OCI-LY7 (cell line): ENCODE data around the gene STK26. TPM values are rescaled to one million over a fixed set of nuclear protein-coding genes. Genes with fewer than 3 reads are reported as not detected.

Experiments
- Bru-seq: library from RNA; stranded (reverse); fragments of 400-500 nt; gene quantifications from one replicate; lab custom pipeline; 2021; lab: Mats Ljungman, UMichigan
- BruChase-seq, 2 experiments: library from RNA; stranded (reverse); fragments of 400-500 nt; gene quantifications; one replicate each; lab custom pipeline; 2021; lab: Mats Ljungman, UMichigan
- BruUV-seq: library from RNA; stranded (reverse); fragments of 400-500 nt; replicated peaks from 2 replicates; lab custom pipeline; 2021; lab: Mats Ljungman, UMichigan
- CTCF ChIA-PET: fragments of 300-600 bp; sonication (Branson Sonifier 250); formaldehyde crosslinking; loops from one replicate; lab custom pipeline; 2022; ENCODE audit warnings: antibody characterized with exemption; ENCODE audit not compliant: unreplicated experiment; lab: Charles Lee
- POLR2A ChIA-PET: fragments of 300-600 bp; sonication (Branson Sonifier 250); formaldehyde crosslinking; loops from one replicate; lab custom pipeline; 2022; ENCODE audit warnings: antibody characterized with exemption; lab: Charles Lee
- DNase-seq: peaks from one replicate; pipeline ENCODE4 v3.0.0-alpha.2; 2015; ENCODE audit warnings: low spot score
- H2AFZ ChIP-seq: fragments of 200-600 bp; sonication (generic), shearing (Covaris generic); 2 replicates; pipeline ENCODE4 v1.6.1; 2014; ENCODE audit warnings: mild to moderate bottlenecking, antibody characterized with exemption, low read length, moderate library complexity
- H3K27ac ChIP-seq: fragments of 200-600 bp; sonication (generic); 2 replicates; pipeline ENCODE4 v1.5.1; 2014; ENCODE audit warnings: mixed run types, low read depth, mild to moderate bottlenecking, moderate library complexity, low read length, inconsistent platforms; ENCODE audit not compliant: poor library complexity, severe bottlenecking
- H3K36me3 ChIP-seq: fragments of 200-600 bp; sonication (generic); 2 replicates; pipeline ENCODE4 v1.6.1; 2014; ENCODE audit warnings: mild to moderate bottlenecking, antibody characterized with exemption, low read length, moderate library complexity, mixed read lengths; ENCODE audit not compliant: insufficient read depth
- H3K4me1 ChIP-seq: fragments of 200-600 bp; sonication (generic); 2 replicates; pipeline ENCODE4 v1.5.1; 2014; ENCODE audit warnings: mild to moderate bottlenecking, low read length; ENCODE audit not compliant: insufficient read depth, poor library complexity, severe bottlenecking
- H3K4me2 ChIP-seq: fragments of 200-600 bp; sonication (generic); 2 replicates; pipeline ENCODE4 v1.6.1; 2014; ENCODE audit warnings: mild to moderate bottlenecking, low read length
- H3K4me3 ChIP-seq: fragments of 200-600 bp; sonication (generic); 2 replicates; pipeline ENCODE4 v1.5.1; 2014; ENCODE audit warnings: mild to moderate bottlenecking, low read depth, low read length; ENCODE audit not compliant: poor library complexity, severe bottlenecking
- H3K79me2 ChIP-seq: fragments of 200-600 bp; sonication (generic); 2 replicates; pipeline ENCODE4 v1.6.1; 2016; ENCODE audit warnings: low read depth, mild to moderate bottlenecking, low read length, moderate library complexity, mixed read lengths; ENCODE audit not compliant: insufficient read depth
- H3K9me2 ChIP-seq: fragments of 200-600 bp; sonication (generic); 2 replicates; pipeline ENCODE4 v1.6.1; 2016; ENCODE audit warnings: mild to moderate bottlenecking, low read length, mixed read lengths; ENCODE audit not compliant: insufficient read depth
- H3K9me3 ChIP-seq: fragments of 200-600 bp; sonication (generic); 2 replicates; pipeline ENCODE4 v1.6.1; 2014; ENCODE audit warnings: mild to moderate bottlenecking, mixed run types, low read length, mixed read lengths
- H4K20me1 ChIP-seq: fragments of 200-600 bp; sonication (generic); 2 replicates; pipeline ENCODE4 v1.6.1; 2014; ENCODE audit warnings: mild to moderate bottlenecking, antibody characterized with exemption, low read length, moderate library complexity, mixed read lengths; ENCODE audit not compliant: insufficient read depth
- EZH2phosphoT487 ChIP-seq: fragments of 200-600 bp; sonication (generic); IDR thresholded peaks from 2 replicates; pipeline ENCODE4 v1.6.1; 2018; ENCODE audit warnings: low read depth, borderline replicate concordance, mild to moderate bottlenecking, mixed run types, antibody characterized with exemption, low read length, moderate library complexity, mixed read lengths
- intact Hi-C: fragments of 100-400 bp; cut with micrococcal nuclease; formaldehyde crosslinking; loops from one replicate; pipeline ENCODE4 v1.10.0; 2022; ENCODE audit not compliant: unreplicated experiment
- long read RNA-seq: library from polyadenylated mRNA; stranded (forward); transcript quantifications from one replicate; pipeline ENCODE4 v2.0.0, GENCODE V29; 2022
- total RNA-seq, 2 experiments: library from RNA; depleted of rRNA in 1 of 2; stranded (reverse); fragments of >200 nt in 1 of 2; shearing (Covaris generic) in 1 of 2; gene quantifications; 2 replicates each; pipeline ENCODE4 v1.2.3, GENCODE V29; 2014 to 2022
- TF ChIP-seq, protein P1 (sequence below): fragments of 200-600 bp; sonication (generic); conservative IDR thresholded peaks from 2 replicates; pipeline ENCODE4 v1.5.1; 2014; ENCODE audit warnings: mild to moderate bottlenecking, antibody characterized with exemption, low read length, moderate library complexity, mixed read lengths

The STK26 gene
- total RNA-seq (2014; rRNA removed; shearing (Covaris generic)) (25.4 and 28.8 TPM in 2 replicates), total RNA-seq (2022) (28.6 and 30.9 TPM in 2 replicates), Bru-seq, nascent RNA (percentile 84 among the genes with signal in this experiment), BruChase-seq, experiment 1, labeled RNA remaining after a 6-hour chase (percentile 72 among the genes with signal in this experiment), BruChase-seq, experiment 2, labeled RNA remaining after a 2-hour chase (percentile 79 among the genes with signal in this experiment)
- long read RNA-seq, transcript STK26-202 (12 exons, 3,288 nt), result major isoform, 29 of 49 reads
- long read RNA-seq, partial matches to known transcripts, result 10 of 49 reads
- long read RNA-seq, other reads (novel, unspliced or antisense), result 9 of 49 reads

DNA sequence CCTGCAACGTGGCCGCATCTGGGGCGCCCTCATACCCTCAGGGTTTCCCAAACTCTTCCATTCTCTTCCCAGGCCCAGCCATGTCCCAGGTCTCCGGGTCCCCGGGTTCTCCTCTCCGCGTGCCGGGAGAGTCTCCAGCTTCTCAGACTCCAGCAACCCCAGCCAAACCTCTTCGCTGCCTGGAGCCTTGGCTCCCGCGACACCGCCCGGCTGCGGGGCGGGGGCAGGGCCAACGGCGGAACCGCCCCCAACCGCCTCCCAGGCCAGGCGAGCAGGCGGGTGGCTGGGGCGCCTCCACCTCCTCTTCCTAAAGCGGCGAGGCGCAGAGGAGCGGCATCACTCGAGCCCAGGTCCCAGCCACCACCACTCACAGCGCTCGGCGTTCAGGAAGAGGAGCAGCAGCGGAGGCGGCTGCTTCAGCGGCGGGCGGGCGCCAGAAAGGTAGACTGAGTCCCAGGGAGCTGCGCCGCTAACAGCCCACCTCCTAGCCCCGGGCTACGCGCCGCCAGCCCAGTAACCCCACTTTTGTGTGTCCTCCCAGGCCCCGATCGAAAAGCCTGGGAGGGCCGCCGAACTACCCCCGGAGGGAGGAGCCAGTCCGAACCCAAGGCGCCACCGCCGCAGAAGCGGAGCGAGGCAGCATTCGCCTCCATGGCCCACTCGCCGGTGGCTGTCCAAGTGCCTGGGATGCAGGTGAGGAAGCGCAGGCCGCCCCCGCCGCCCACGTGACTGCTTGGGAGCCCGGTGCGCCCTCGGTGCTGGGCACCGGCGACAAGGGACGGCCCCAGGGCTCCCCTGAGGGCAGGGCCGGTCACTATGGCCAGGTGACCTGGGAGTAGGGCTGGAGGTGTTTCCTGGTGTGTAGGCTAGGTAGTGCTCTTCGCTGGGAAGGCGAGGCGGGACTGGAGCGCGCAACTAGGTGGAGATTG, at the start of gene STK26:
TSS of gene STK26 (plus strand) at position 336 of the 929 bp plus-strand sequence. CDS start at position 652, 316 bp downstream.
- TF ChIP-seq, protein P1, sequence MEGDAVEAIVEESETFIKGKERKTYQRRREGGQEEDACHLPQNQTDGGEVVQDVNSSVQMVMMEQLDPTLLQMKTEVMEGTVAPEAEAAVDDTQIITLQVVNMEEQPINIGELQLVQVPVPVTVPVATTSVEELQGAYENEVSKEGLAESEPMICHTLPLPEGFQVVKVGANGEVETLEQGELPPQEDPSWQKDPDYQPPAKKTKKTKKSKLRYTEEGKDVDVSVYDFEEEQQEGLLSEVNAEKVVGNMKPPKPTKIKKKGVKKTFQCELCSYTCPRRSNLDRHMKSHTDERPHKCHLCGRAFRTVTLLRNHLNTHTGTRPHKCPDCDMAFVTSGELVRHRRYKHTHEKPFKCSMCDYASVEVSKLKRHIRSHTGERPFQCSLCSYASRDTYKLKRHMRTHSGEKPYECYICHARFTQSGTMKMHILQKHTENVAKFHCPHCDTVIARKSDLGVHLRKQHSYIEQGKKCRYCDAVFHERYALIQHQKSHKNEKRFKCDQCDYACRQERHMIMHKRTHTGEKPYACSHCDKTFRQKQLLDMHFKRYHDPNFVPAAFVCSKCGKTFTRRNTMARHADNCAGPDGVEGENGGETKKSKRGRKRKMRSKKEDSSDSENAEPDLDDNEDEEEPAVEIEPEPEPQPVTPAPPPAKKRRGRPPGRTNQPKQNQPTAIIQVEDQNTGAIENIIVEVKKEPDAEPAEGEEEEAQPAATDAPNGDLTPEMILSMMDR, result no peak
- TF ChIP-seq EZH2phosphoT487, result no peak
- Histone ChIP-seq H3K9me3 (no peaks in the 10 kb centered on the region), H4K20me1 (peaks cover 12% of the 10 kb centered on the region; the same call in 1 of the 2 replicates), H3K4me3 (peak within 1 kb of the TSS; percentile 98), H3K79me2 (peaks cover 46% of the 10 kb centered on the region), H3K4me1 (peaks cover 24% of the 10 kb centered on the region), H3K4me2 (peak within 1 kb of the TSS; percentile 93), H3K36me3 (peaks cover 4% of the 10 kb centered on the region; the same call in 1 of the 2 replicates), H2AFZ (peak within 1 kb of the TSS; percentile 83), H3K27ac (peak within 1 kb of the TSS; percentile 84), H3K9me2 (no peaks in the 10 kb centered on the region)
- CTCF ChIA-PET, result no interaction called here
- BruUV-seq, result no TSS peak
- intact Hi-C loops, result loop anchor here (1.0 to 5.0 kb wide), 3 partner anchors 36 to 196 kb away; partner anchors contain the start of gene RAP2C
- POLR2A ChIA-PET, result interaction anchor here (0.6 kb wide), 3 partner anchors 168 to 1786 kb away, joined by 3 read pairs; no protein-coding TSS in a partner anchor
- DNase-seq, result peak; percentile 82

DNA sequence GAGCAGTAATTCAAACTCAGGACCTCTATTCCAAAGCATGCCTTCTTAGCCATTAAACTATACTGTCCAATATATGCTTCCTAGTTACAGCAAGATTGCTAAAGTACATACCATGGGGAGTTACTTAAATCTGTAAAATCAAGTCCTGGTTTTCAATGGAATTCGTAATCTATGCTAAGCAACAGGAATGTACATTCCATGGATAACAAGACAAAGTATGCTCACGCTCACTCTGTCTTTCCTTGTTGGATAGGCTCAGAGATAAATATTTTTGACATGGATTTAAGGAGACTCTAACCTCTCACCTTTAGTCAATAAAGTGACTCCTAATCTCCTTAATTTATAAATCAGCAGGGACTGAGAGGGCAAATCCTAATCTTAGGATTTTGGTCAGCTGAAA, 47.3 kb upstream of the STK26 start:
- no peaks in the 10 kb centered on the region for H3K9me2 ChIP-seq
- CTCF ChIA-PET, result no interaction called here

More for the DNA sequence above, 47.3 kb upstream of the STK26 start:
- intact Hi-C loops, result no loop called here
- Histone ChIP-seq H3K9me3 (no peaks in the 10 kb centered on the region), H3K4me2 (no peak overlapping the region), H3K4me1 (no peaks in the 10 kb centered on the region), H3K27ac (no peak overlapping the region), H4K20me1 (no peaks in the 10 kb centered on the region), H3K36me3 (no peaks in the 10 kb centered on the region), H3K79me2 (no peaks in the 10 kb centered on the region), H3K4me3 (no peak overlapping the region), H2AFZ (no peak overlapping the region)
- TF ChIP-seq, protein P1, result no peak
- no peak for TF ChIP-seq EZH2phosphoT487
- no TSS peak for BruUV-seq
- POLR2A ChIA-PET, result no interaction called here
- no peak for DNase-seq
